Measurements from ENCODE around the gene TSC2.
"Not testable (repeated sequence)": the region's sequence is repeated elsewhere in the genome, so short reads cannot be mapped to it uniquely, and the experiment has no call there.

GRCh38 chr16:2124377-2124693 lies 76.5 kb downstream of the TSC2 start:
- TF ChIP-seq, protein P1, sequence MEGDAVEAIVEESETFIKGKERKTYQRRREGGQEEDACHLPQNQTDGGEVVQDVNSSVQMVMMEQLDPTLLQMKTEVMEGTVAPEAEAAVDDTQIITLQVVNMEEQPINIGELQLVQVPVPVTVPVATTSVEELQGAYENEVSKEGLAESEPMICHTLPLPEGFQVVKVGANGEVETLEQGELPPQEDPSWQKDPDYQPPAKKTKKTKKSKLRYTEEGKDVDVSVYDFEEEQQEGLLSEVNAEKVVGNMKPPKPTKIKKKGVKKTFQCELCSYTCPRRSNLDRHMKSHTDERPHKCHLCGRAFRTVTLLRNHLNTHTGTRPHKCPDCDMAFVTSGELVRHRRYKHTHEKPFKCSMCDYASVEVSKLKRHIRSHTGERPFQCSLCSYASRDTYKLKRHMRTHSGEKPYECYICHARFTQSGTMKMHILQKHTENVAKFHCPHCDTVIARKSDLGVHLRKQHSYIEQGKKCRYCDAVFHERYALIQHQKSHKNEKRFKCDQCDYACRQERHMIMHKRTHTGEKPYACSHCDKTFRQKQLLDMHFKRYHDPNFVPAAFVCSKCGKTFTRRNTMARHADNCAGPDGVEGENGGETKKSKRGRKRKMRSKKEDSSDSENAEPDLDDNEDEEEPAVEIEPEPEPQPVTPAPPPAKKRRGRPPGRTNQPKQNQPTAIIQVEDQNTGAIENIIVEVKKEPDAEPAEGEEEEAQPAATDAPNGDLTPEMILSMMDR (optimal IDR thresholded peaks at IDR 0.05 in 1 of 3, IDR thresholded peaks at IDR 0.05 in 1 of 3, conservative IDR thresholded peaks at IDR 0.05 in 1 of 3; ENCODE audit: extremely low read depth in 1 of 3, insufficient read depth in 2 of 3, low read length in 3 of 3): not testable (repeated sequence)
- not testable (repeated sequence) for TF ChIP-seq EZH2 (IDR thresholded peaks at IDR 0.05; ENCODE audit: low read length)

Measured in keratinocyte (primary cell).